Measurements from ENCODE around the gene TRIM7. TPM values are rescaled to one million over a fixed set of nuclear protein-coding genes. Genes with fewer than 3 reads are reported as not detected.

TRIM7 gene
- total RNA-seq, 1 experiment from 2014 or later: 25.8 TPM

GRCh38 chr5:181168595-181169118 lies 36.3 kb downstream of the TRIM7 start:
- intact Hi-C loops (cut with micrococcal nuclease; ENCODE audit: unreplicated experiment): loop anchor here (5.0 kb wide), 1 partner anchor 301 kb away; no protein-coding TSS in a partner anchor
- BruUV-seq (replicated peaks): no TSS peak
- Histone ChIP-seq H3K4me3 (ENCODE audit: low read depth in 2 of 2, low read length in 2 of 2) (peak overlapping the region; percentile 49 to 72), H3K36me3 (ENCODE audit: control insufficient read depth, insufficient read depth, low read length) (no peaks in the 10 kb centered on the region), H3K27ac (ENCODE audit: low read length) (peak overlapping the region; percentile 86), H3K27me3 (ENCODE audit: control insufficient read depth, insufficient read depth, low read length) (no peaks in the 10 kb centered on the region), H3K9me3 (ENCODE audit: control insufficient read depth, insufficient read depth, low read depth, low read length) (no peaks in the 10 kb centered on the region), H3K4me1 (ENCODE audit: control insufficient read depth, insufficient read depth, low read length) (peaks cover 22% of the 10 kb centered on the region)
- in situ Hi-C loops (cut with HindIII; ENCODE audit: low pct_unique_long_range_greater_than_20kb, low sequenced_read_pairs): no loop called here
- ChIA-PET CTCF (interaction anchor here (0.7 kb wide), 1 partner anchor 39 kb away, joined by 4 read pairs; no protein-coding TSS in a partner anchor), POLR2A (interaction anchor here (0.6 kb wide), 1 partner anchor 31 kb away, joined by 4 read pairs; no protein-coding TSS in a partner anchor)
- TF ChIP-seq POLR2AphosphoS5 (IDR thresholded peaks at IDR 0.05; ENCODE audit: low read depth, low read length) (no peak), TCF7L2 (IDR thresholded peaks at IDR 0.05; ENCODE audit: low read depth, low read length) (no peak), CTCF (IDR thresholded peaks at IDR 0.05) (no peak), SIN3A (IDR thresholded peaks at IDR 0.05; ENCODE audit: borderline replicate concordance, insufficient read depth, low read depth, low read length) (no peak), REST (IDR thresholded peaks at IDR 0.05; ENCODE audit: insufficient read depth in 1 of 2, low read depth in 2 of 2, low read length in 1 of 2) (no peak)
- DNase-seq (ENCODE audit: low read depth, low spot score): no peak
- no peak for ATAC-seq

- no peak for ATAC-seq
- DNase-seq (ENCODE audit: low read depth, low spot score): no peak
- no peaks in the 10 kb centered on the region for H3K27me3 ChIP-seq (ENCODE audit: control insufficient read depth, insufficient read depth, low read length)
- ChIA-PET CTCF (interaction anchor here (0.6 to 1.0 kb wide), 4 partner anchors 9 to 374 kb away, joined by 3 to 16 read pairs (median 10); partner anchors contain the start of gene MGAT1), POLR2A (no interaction called here)
- H3K4me3 ChIP-seq (ENCODE audit: low read depth in 2 of 2, low read length in 2 of 2): peak overlapping the region; percentile 49 to 72
- no peak for TF ChIP-seq TCF7L2 (IDR thresholded peaks at IDR 0.05; ENCODE audit: low read depth, low read length)
- no peak for TF ChIP-seq POLR2AphosphoS5 (IDR thresholded peaks at IDR 0.05; ENCODE audit: low read depth, low read length)
- TF ChIP-seq REST (IDR thresholded peaks at IDR 0.05; ENCODE audit: insufficient read depth in 1 of 2, low read depth in 2 of 2, low read length in 1 of 2): no peak
- peak; percentile 92 for TF ChIP-seq CTCF (IDR thresholded peaks at IDR 0.05)
- in situ Hi-C loops (cut with HindIII; ENCODE audit: low pct_unique_long_range_greater_than_20kb, low sequenced_read_pairs) (no loop called here), intact Hi-C loops (cut with micrococcal nuclease; ENCODE audit: unreplicated experiment) (loop anchor here (5.0 kb wide), 1 partner anchor 301 kb away; no protein-coding TSS in a partner anchor)
- BruUV-seq (replicated peaks): no TSS peak
- peak overlapping the region; percentile 86 for H3K27ac ChIP-seq (ENCODE audit: low read length)
- H3K4me1 ChIP-seq (ENCODE audit: control insufficient read depth, insufficient read depth, low read length): peaks cover 22% of the 10 kb centered on the region
- no peaks in the 10 kb centered on the region for H3K36me3 ChIP-seq (ENCODE audit: control insufficient read depth, insufficient read depth, low read length)
- no peaks in the 10 kb centered on the region for H3K9me3 ChIP-seq (ENCODE audit: control insufficient read depth, insufficient read depth, low read depth, low read length)
Measured at GRCh38 chr5:181167814-181168488, 37.0 kb downstream of the TRIM7 start.
